ENCODE measurements around the gene PJA1.
A peak's percentile ranks its signal among the peaks of the same experiment; 100 is the strongest.

Gene PJA1

DNA sequence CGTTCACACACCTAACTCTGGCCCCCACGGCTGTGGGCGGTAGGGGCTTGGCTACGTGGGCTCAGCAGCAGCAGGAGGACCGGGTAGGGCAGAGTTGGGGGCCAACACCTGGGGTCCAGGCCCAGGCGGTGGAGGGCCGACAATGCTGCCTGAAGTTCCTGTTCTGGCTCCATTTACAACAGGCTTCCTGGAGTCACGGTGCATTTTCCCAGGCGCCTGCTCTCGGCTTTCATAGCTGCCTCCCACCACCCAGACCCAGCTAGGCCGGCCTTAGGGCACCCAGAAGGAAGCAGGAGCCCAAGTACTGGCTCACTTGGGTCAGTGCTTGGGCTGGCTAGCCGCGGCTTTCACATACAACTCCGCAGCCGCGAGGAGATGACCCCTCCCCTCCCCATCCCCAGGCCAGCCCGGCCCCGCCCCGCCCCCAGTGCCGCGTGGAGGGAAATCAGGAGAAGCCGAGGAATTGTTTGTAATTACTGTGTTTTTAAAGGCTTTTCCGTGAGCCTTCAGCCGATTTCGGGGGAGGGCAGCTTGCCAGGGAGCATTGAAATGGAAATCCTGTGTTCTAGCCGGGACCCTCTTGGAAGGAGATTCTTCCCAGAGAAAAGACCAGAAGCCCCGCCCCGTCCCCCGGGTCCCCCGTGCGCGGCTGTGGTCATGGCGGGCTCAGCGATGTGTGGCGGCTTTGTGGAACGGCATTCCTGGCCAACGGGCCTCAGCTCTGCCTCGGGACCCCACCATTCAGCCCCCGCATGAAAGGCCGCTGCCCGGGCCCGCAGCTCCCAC lies 28.5 kb downstream of the PJA1 start:
- Histone ChIP-seq H3K4me2 (peak overlapping the region; percentile 44), H4K20me1 (peaks cover 7% of the 10 kb centered on the region; the same call in 1 of the 2 replicates), H3K27me3 (peaks cover 87% of the 10 kb centered on the region), H3K36me3 (no peaks in the 10 kb centered on the region), H3K27ac (no peak overlapping the region), H3K9ac (no peak overlapping the region), H3K9me3 (no peaks in the 10 kb centered on the region), H3K4me1 (peaks cover 9% of the 10 kb centered on the region; the same call in 1 of the 2 replicates), H3K4me3 (no peak overlapping the region)
- no peak for TF ChIP-seq Cebpa-rat (IDR thresholded peaks at IDR 0.05)

DNA sequence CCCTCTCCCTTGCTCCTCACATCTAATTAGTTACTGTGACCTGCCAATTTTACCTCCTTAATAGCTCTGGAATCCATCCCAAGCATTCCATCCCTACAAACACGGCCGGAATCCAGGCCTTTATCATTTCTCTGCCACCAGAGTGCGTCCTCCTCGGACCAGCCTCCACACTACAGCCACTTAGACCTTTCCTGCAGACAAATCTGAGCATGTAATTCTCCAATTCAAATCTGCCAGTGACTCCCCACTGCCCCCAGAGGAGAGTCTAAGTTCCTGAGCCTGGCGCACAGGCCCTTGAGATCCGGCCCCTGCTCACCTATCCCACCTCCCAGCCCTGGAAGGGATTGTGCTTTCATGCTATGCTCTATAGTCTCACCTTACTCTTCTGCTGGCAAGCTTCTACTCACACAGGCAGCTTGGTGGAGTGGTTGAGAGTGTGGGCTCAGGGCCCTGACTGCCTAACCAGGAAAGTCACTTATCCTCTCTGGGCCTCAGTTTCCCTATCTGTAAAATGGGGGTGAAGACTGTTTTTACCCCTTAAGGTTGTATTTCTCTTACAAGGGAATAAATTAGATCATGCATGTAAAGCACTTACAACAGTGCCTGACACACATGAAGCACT lies 31.2 kb downstream of the PJA1 start:
- Histone ChIP-seq H3K9me3 (no peaks in the 10 kb centered on the region), H3K9ac (no peak overlapping the region), H3K36me3 (no peaks in the 10 kb centered on the region), H3K27ac (no peak overlapping the region), H3K4me1 (peaks cover 14% of the 10 kb centered on the region; the same call in 1 of the 2 replicates), H4K20me1 (peaks cover 7% of the 10 kb centered on the region; the same call in 1 of the 2 replicates), H3K27me3 (peaks cover 91% of the 10 kb centered on the region), H3K4me2 (no peak overlapping the region), H3K4me3 (no peak overlapping the region)
- no peak for TF ChIP-seq Cebpa-rat (IDR thresholded peaks at IDR 0.05)

DNA sequence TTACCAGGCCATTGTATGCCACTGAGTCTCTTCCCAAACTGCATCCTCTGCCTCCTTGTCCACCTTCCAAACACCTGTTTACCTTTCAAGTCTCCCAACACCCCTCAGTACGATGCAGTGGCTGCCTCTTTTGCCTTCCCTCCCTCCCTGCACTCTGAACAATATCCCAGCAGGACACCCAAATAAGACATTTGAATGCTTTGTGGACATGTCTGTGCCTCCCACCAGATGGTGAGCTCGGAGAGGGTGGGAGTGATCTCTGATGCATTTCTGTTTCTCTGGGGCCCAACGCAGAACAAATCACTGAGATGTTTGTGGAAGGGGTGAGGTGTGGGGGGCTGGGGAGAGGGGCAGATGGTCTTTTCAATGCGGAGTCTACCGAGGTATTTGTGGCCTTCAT lies 33.4 kb downstream of the PJA1 start:
- H3K4me1 ChIP-seq = peaks cover 10% of the 10 kb centered on the region
- H3K9ac ChIP-seq = no peak overlapping the region
- no peak for TF ChIP-seq Cebpa-rat (IDR thresholded peaks at IDR 0.05)
- no peak overlapping the region for H3K4me3 ChIP-seq
- H3K27me3 ChIP-seq = peaks cover 91% of the 10 kb centered on the region
- no peaks in the 10 kb centered on the region for H3K36me3 ChIP-seq
- H3K9me3 ChIP-seq = no peaks in the 10 kb centered on the region
- H4K20me1 ChIP-seq = peaks cover 7% of the 10 kb centered on the region; the same call in 1 of the 2 replicates
- no peak overlapping the region for H3K27ac ChIP-seq
- H3K4me2 ChIP-seq = no peak overlapping the region

DNA sequence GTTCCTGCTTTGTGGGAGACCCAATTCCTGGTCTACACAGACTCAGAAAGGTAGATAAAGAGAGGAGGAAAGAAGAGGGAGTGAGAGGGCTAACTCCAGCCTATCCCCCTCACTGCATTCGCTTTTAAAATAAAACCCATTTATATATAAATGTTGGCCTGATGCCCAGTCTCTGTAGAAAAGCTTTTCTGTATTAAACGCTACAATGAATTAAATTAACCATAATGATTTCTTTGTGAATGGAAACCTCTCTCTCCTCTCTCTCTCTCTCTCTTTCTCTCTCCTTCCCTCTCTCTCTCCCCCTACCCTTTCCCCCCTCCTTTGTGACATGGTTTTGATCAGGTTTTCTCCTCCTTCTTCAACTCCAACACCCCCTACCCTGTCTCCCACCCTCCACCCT lies 34.8 kb downstream of the PJA1 start:
- no peak overlapping the region for H3K4me2 ChIP-seq
- no peaks in the 10 kb centered on the region for H3K36me3 ChIP-seq
- H3K4me3 ChIP-seq = no peak overlapping the region
- H3K9ac ChIP-seq = no peak overlapping the region
- H3K9me3 ChIP-seq = no peaks in the 10 kb centered on the region
- H3K4me1 ChIP-seq = peaks cover 20% of the 10 kb centered on the region
- peaks cover 7% of the 10 kb centered on the region; the same call in 1 of the 2 replicates for H4K20me1 ChIP-seq
- no peak for TF ChIP-seq Cebpa-rat (IDR thresholded peaks at IDR 0.05)
- H3K27me3 ChIP-seq = peaks cover 93% of the 10 kb centered on the region
- H3K27ac ChIP-seq = no peak overlapping the region

DNA sequence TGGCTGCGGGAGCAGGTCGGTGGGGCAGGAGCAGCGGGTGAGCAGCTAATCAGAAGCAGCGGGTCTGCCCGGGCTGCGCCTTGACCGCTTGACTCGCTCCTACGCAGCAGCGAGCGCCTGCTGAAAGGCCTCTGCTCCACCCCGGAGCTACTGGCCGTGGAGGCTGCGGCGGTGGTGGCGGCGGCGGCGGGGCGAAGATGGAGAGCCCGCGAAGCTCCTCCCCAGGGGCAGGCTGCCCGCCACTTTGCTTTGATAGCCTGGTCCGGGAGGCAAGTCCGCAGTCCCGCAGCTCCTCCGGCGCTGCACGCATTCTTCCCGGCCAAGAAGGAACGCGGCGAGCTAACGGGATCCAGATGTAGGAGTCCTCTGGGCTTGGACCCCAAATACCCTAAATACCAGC lies 36.7 kb downstream of the PJA1 start:
- no peak overlapping the region for H3K9ac ChIP-seq
- H4K20me1 ChIP-seq = peaks cover 7% of the 10 kb centered on the region; the same call in 1 of the 2 replicates
- no peaks in the 10 kb centered on the region for H3K9me3 ChIP-seq
- no peaks in the 10 kb centered on the region for H3K36me3 ChIP-seq
- H3K4me3 ChIP-seq = no peak overlapping the region
- no peak for TF ChIP-seq Cebpa-rat (IDR thresholded peaks at IDR 0.05)
- no peak overlapping the region for H3K4me2 ChIP-seq
- peaks cover 95% of the 10 kb centered on the region for H3K27me3 ChIP-seq
- peaks cover 20% of the 10 kb centered on the region for H3K4me1 ChIP-seq
- no peak overlapping the region for H3K27ac ChIP-seq

DNA sequence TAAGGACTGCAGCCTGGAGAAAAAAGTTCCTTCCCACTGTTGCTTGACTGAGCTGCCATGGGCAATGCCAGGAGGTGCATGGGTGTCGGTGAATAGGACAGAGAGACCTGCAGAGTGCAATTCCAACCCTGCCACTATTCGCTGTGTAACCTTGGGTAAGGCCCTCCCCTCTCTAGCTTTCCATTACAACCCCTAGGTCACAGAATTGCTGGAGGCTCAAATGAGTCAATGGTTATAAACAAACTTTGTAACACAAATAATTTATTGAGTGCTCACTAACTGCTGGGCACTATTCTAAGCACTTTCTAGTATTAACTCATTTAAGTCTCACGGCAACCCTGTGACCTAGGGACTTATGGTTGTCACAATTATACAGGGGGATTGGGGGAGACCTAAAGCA lies 37.8 kb downstream of the PJA1 start:
- Histone ChIP-seq H3K4me2 (no peak overlapping the region), H3K9me3 (no peaks in the 10 kb centered on the region), H3K9ac (no peak overlapping the region), H3K36me3 (no peaks in the 10 kb centered on the region), H3K27ac (no peak overlapping the region), H3K4me1 (peaks cover 20% of the 10 kb centered on the region), H3K4me3 (no peak overlapping the region), H3K27me3 (peaks cover 94% of the 10 kb centered on the region), H4K20me1 (no peaks in the 10 kb centered on the region)
- TF ChIP-seq Cebpa-rat (IDR thresholded peaks at IDR 0.05) = no peak

DNA sequence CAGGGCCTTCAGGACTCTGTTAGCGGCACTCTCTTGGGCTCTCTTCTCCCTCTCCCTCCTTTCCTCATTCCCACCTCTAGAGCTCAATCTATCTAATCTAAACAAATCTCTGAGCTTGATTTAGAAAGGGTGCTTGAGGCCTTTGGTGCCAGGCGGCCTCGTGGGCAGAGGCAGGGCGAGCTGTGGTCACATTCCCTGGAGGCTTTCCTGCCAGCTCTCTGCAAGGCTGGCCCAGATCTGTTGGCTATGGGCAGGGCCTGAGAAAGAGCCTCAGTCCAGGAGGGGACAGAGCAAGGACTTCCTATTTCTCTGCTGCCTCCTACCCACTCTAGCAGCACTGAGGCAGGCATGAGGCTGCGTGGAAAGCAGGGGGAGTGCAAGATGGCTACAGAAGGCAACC lies 38.6 kb downstream of the PJA1 start:
- H3K27me3 ChIP-seq = peaks cover 95% of the 10 kb centered on the region
- peak overlapping the region; percentile 51 for H3K4me2 ChIP-seq

DNA sequence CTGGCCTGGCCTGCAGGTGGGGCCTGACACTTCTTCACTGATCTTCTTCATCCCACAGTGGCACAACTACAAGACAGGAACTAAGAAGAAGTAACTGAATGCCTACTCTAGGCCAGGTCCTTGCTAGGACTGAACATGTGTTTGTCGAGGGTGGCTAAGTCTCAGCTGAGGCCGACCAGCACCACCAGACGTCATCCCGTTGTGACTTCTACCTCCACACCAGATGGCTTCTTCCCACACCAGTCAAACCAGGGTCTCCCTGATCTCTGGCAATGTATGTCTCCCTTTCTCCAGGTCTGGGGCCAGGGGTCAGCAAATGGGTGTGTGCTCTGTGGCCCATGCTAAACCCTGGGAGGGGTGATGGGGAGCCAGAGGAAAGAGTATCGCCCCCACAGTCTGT lies 40.2 kb downstream of the PJA1 start:
- Histone ChIP-seq H3K27me3 (peaks cover 94% of the 10 kb centered on the region), H3K4me3 (no peak overlapping the region), H3K9me3 (no peaks in the 10 kb centered on the region), H3K36me3 (no peaks in the 10 kb centered on the region), H4K20me1 (peaks cover 9% of the 10 kb centered on the region; the same call in 1 of the 2 replicates), H3K4me1 (peaks cover 20% of the 10 kb centered on the region), H3K4me2 (no peak overlapping the region), H3K9ac (no peak overlapping the region), H3K27ac (no peak overlapping the region)
- TF ChIP-seq Cebpa-rat (IDR thresholded peaks at IDR 0.05) = no peak

More for the DNA sequence above, 38.6 kb downstream of the PJA1 start:
- Histone ChIP-seq H3K36me3 (no peaks in the 10 kb centered on the region), H3K9ac (peak overlapping the region; percentile 5; the same call in 1 of the 2 replicates), H4K20me1 (peaks cover 6% of the 10 kb centered on the region; the same call in 1 of the 2 replicates), H3K4me3 (no peak overlapping the region), H3K4me1 (peaks cover 20% of the 10 kb centered on the region), H3K9me3 (no peaks in the 10 kb centered on the region), H3K27ac (peak overlapping the region; percentile 43; the same call in 1 of the 2 replicates)
- TF ChIP-seq Cebpa-rat (IDR thresholded peaks at IDR 0.05) = no peak

DNA sequence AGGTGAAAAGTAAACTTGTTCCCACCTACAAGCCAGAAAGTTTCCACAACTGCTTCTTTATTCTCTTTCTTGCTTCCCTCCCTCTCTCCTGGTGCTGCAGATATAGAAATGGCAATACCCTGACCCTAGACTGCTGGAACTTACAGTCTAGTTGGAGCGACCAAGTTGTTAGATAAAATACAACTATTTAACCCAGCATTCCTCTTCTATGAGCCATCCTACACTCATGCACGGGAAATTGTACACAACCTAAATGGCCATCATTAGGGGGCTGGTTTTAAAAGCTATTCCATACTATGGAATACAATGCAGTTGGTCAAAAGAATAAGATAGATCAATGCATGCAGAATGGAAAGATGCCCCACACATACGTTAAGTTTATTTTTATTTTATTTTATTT lies 41.1 kb downstream of the PJA1 start:
- Histone ChIP-seq H3K9ac (no peak overlapping the region), H3K4me3 (no peak overlapping the region), H4K20me1 (peaks cover 9% of the 10 kb centered on the region; the same call in 1 of the 2 replicates), H3K9me3 (no peaks in the 10 kb centered on the region), H3K27me3 (peaks cover 94% of the 10 kb centered on the region), H3K36me3 (no peaks in the 10 kb centered on the region), H3K4me2 (no peak overlapping the region), H3K4me1 (peaks cover 24% of the 10 kb centered on the region), H3K27ac (no peak overlapping the region)
- TF ChIP-seq Cebpa-rat (IDR thresholded peaks at IDR 0.05) = no peak

DNA sequence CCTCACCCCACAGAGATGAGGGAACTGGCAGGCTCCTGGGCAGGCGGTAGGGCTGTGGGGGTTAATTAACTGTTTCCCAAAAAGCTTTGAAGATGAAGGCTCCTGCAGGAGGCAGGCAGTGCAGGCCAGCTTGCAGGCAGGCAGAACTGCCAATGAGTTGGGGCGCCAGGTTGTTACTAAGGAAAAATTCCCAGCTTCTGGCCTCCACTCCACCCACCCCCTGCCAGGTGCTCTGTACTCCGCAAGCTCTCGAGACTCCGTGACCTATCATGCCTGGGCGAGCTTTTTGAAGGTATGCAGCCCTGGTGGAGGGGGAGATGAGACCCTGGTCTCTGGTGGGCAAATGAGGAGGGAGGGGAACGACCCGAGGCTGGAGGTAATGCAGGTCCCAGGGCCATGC lies 41.8 kb downstream of the PJA1 start:
- Histone ChIP-seq H3K4me1 (peaks cover 28% of the 10 kb centered on the region), H3K27me3 (peaks cover 94% of the 10 kb centered on the region), H3K4me3 (no peak overlapping the region), H4K20me1 (peaks cover 9% of the 10 kb centered on the region; the same call in 1 of the 2 replicates), H3K36me3 (no peaks in the 10 kb centered on the region), H3K9me3 (no peaks in the 10 kb centered on the region), H3K27ac (no peak overlapping the region), H3K9ac (no peak overlapping the region), H3K4me2 (no peak overlapping the region)
- TF ChIP-seq Cebpa-rat (IDR thresholded peaks at IDR 0.05) = no peak
